ENCODE results near the gene GSTA1. TPM values are rescaled to one million over a fixed set of nuclear protein-coding genes. Genes with fewer than 3 reads are reported as not detected.

Gene GSTA1
- total RNA-seq: not detected in 2 replicates

DNA sequence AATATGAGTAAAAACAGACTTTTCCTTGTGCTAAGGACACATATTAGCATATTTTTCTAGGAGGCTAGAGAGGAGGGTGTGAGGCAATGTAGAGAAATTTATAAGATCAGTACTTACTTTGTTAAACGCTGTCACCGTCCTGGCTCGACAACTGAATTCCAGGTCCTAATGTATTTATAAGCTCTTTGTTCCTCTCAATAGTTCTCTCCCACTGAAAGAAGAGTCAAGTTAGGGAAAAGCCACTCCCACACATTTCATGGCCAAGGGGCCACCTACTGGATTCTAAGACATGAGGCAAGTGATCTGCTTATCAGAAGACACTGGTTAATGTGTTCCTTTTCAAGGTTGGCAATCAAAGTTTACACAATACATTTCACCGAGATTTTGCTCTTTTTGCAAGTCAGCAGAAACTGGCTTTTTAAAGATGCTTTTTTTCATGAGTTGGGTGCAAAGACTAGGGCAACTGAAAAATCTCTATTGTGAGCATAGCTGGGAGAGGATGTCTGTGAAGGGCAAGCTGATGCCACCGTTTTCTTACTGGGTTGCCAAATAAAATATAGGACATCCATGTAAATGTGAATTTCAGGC lies at the start of gene GSTA1:
Gene GSTA1 (minus strand): TSS at position 149 of the 588 bp plus-strand sequence. CDS start 4,549 bp downstream, outside the sequence.

DNA sequence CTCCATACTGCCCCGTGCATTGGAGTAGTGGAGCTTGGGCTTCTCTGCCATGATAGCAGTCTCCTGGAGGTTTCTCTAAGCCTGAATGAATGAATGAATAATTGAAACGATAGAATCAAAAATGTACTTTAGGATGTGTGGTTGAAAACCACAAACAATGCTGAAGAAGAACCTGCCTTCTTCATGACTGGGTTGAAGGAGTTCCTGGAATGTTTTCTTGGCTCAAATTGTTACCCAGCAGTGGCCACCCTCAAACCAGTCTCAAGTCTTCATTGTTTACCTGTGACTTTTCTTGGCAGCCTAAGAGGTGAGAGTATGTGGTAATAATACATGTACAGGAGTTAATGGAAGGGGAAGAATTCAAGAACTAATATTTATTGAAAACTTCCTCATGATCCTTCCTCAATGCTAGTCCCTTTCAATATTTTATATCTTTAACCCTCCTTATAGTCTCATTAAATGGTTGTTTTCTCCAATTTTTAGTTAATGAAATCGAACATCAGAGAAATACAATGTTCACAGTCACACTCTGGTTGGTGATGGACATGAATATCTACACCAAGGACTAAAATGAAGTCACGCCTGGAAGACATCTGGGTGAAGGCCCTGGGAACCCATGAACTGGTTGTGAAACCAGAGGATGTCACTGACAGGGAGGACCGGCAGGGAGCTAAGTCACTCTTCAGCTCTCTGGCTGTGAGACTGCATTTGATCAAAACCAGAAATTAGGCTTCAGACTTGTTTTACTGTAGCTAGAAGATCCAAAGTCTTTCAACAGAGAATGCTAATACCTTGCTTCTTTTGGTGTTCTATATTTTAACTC lies 37.4 kb upstream of the GSTA1 start, which contains the start of gene GSTA5:
Gene GSTA5 (minus strand): TSS at position 51 of the 823 bp plus-strand sequence.

DNA sequence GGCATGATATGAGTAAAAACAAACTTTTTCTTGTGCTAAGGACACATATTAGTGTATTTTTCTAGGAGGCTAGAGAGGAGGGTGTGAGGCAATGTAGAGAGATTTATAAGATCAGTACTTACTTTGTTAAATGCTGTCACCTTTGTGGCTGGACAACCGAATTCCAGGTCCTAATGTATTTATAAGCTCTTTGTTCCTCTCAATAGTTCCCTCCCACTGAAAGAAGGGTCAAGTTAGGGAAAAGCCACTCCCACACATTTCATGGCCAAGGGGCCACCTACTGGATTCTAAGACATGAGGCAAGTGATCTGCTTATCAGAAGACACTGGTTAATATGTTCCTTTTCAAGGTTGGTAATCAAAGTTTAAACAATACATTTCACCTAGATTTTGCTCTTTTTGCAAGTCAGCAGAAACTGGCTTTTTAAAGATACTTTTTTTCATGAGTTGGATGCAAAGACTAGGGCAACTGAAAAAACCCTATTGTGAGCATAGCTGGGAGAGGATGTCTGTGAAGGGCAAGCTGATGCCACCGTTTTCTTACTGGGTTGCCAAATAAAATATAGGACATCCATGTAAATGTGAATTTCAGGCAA lies 40.2 kb downstream of the GSTA1 start, which contains the start of gene GSTA2:
Gene GSTA2 (minus strand): TSS at position 154 of the 595 bp plus-strand sequence. CDS start 5,528 bp downstream, outside the sequence.

Other genes starting within 250 kb of the GSTA1 start
- 31.5 and 69.6 TPM in 2 replicates for gene TRAM2, start 226.8 kb downstream of the GSTA1 start, total RNA-seq
- 36.7 and 64.3 TPM in 2 replicates for gene TMEM14A, start 132.7 kb downstream of the GSTA1 start, total RNA-seq
- not detected in 2 replicates for gene GSTA2, start 40.3 kb downstream of the GSTA1 start, total RNA-seq
- gene GSTA5, start 37.0 kb upstream of the GSTA1 start, total RNA-seq: not detected in 2 replicates
- not detected in 2 replicates for gene GSTA3, start 105.9 kb upstream of the GSTA1 start, total RNA-seq
- 20.8 and 34.5 TPM in 2 replicates for gene GSTA4, start 191.5 kb upstream of the GSTA1 start, total RNA-seq